Osteoblast (primary cell): ENCODE data around the gene LRRC46. TPM values are rescaled to one million over a fixed set of nuclear protein-coding genes. Genes with fewer than 3 reads are reported as not detected.

Experiments used
- DNase-seq: peaks from one replicate; pipeline ENCODE4 v3.0.0; 2011; ENCODE audit warnings: low spot score, mixed read lengths; ENCODE audit not compliant: insufficient read length; ENCODE audit errors: missing footprints
- H2AFZ ChIP-seq: 2 replicates; pipeline ENCODE4 v1.6.0; 2011; ENCODE audit warnings: mild to moderate bottlenecking, low read length
- H3K27ac ChIP-seq: 2 replicates; pipeline ENCODE4 v1.5.1; 2011; ENCODE audit warnings: mild to moderate bottlenecking, low read depth, low read length, moderate library complexity
- H3K27me3 ChIP-seq: 2 replicates; pipeline ENCODE4 v1.6.0; 2012; ENCODE audit warnings: mild to moderate bottlenecking, control low read depth, inconsistent platforms, low read length, moderate library complexity; ENCODE audit not compliant: insufficient read depth
- H3K36me3 ChIP-seq: 2 replicates; pipeline ENCODE4 v1.5.1; 2011; ENCODE audit warnings: mild to moderate bottlenecking, low read length, control low read depth, moderate library complexity; ENCODE audit not compliant: insufficient read depth
- H3K4me1 ChIP-seq: 2 replicates; pipeline ENCODE4 v1.5.1; 2011; ENCODE audit warnings: mild to moderate bottlenecking, low read length, control low read depth, moderate library complexity; ENCODE audit not compliant: insufficient read depth
- H3K4me2 ChIP-seq: 2 replicates; pipeline ENCODE4 v1.6.0; 2011; ENCODE audit warnings: mild to moderate bottlenecking, low read length; ENCODE audit not compliant: insufficient read depth
- H3K4me3 ChIP-seq: fragments of 200-600 bp; sonication (generic); 3 replicates; pipeline ENCODE4 v1.5.1; 2012; ENCODE audit warnings: mild to moderate bottlenecking, low read length, inconsistent platforms; ENCODE audit not compliant: insufficient read depth
- H3K79me2 ChIP-seq: 2 replicates; pipeline ENCODE4 v1.6.0; 2012; ENCODE audit warnings: mild to moderate bottlenecking, low read length, control low read depth, inconsistent platforms; ENCODE audit not compliant: insufficient read depth
- H3K9me3 ChIP-seq: 2 replicates; pipeline ENCODE4 v1.5.1; 2011; ENCODE audit warnings: low read depth, low read length, control low read depth
- H4K20me1 ChIP-seq: 2 replicates; pipeline ENCODE4 v1.6.0; 2012; ENCODE audit warnings: mild to moderate bottlenecking, low read length, control low read depth; ENCODE audit not compliant: insufficient read depth
- total RNA-seq: library from RNA; depleted of rRNA; stranded (reverse); fragments of >200 nt; gene quantifications from 2 replicates; pipeline ENCODE4 v1.2.3, GENCODE V29; 2012
- TF ChIP-seq, protein P1 (sequence below): IDR thresholded peaks from 2 replicates; pipeline ENCODE4 v1.5.1; 2011; ENCODE audit warnings: mild to moderate bottlenecking, low read depth, low read length, moderate library complexity; ENCODE audit errors: extremely low read depth

The LRRC46 gene
- total RNA-seq, 1 donor, result not detected

DNA sequence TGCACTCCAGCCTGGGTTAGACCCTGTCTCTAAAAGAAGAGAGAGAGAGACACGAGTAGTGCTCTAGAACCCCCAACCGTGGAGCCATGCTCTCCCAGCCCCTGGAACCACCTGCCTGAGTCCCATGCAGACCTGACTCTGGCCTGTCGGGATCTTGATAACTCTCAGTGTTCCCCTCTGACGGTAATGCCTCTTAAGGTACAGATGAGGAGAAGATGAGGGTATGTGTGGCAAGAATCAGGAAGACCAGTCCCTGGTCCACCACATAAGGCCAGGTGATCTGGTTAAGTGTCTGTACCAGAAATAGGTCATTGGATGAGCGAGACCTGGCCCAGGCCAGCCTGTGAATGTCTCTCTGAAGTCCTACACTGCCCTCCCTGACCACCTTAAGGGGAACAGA is 28.3 kb upstream of the LRRC46 start:
- no peaks in the 10 kb centered on the region for H3K4me1 ChIP-seq
- H3K79me2 ChIP-seq, result no peaks in the 10 kb centered on the region
- DNase-seq, result no peak
- H3K4me3 ChIP-seq, result no peak overlapping the region
- no peaks in the 10 kb centered on the region for H3K9me3 ChIP-seq
- H3K4me2 ChIP-seq, result no peak overlapping the region
- H3K36me3 ChIP-seq, result peaks cover 13% of the 10 kb centered on the region
- peaks cover 5% of the 10 kb centered on the region for H4K20me1 ChIP-seq
- H3K27ac ChIP-seq, result no peak overlapping the region
- H3K27me3 ChIP-seq, result peaks cover 28% of the 10 kb centered on the region
- H2AFZ ChIP-seq, result no peak overlapping the region
- TF ChIP-seq, protein P1, sequence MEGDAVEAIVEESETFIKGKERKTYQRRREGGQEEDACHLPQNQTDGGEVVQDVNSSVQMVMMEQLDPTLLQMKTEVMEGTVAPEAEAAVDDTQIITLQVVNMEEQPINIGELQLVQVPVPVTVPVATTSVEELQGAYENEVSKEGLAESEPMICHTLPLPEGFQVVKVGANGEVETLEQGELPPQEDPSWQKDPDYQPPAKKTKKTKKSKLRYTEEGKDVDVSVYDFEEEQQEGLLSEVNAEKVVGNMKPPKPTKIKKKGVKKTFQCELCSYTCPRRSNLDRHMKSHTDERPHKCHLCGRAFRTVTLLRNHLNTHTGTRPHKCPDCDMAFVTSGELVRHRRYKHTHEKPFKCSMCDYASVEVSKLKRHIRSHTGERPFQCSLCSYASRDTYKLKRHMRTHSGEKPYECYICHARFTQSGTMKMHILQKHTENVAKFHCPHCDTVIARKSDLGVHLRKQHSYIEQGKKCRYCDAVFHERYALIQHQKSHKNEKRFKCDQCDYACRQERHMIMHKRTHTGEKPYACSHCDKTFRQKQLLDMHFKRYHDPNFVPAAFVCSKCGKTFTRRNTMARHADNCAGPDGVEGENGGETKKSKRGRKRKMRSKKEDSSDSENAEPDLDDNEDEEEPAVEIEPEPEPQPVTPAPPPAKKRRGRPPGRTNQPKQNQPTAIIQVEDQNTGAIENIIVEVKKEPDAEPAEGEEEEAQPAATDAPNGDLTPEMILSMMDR, result no peak

DNA sequence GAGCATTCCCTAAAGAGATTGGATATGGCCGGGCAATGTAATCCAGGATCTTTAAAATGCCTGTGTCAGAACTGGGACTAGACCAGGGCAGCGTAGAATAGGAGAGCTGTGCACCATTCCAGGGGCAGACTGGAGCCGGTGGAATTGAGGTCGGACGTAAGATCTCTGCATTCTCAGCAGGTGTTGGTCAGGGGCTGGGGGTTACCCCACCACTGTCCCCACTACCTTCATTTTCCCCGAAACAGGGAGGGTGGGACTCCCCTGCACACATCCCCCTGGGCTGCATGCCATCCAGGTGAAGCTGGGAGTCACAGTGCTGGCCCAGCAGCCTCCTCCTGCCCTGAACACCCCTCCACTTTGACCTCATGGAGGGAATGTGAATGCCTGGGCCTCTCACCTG is 27.7 kb upstream of the LRRC46 start:
- H3K79me2 ChIP-seq, result no peaks in the 10 kb centered on the region
- DNase-seq, result no peak
- H2AFZ ChIP-seq, result no peak overlapping the region
- peaks cover 18% of the 10 kb centered on the region for H3K36me3 ChIP-seq
- no peaks in the 10 kb centered on the region for H3K9me3 ChIP-seq
- H3K4me1 ChIP-seq, result no peaks in the 10 kb centered on the region
- H3K4me2 ChIP-seq, result no peak overlapping the region
- TF ChIP-seq, protein P1, result no peak
- H4K20me1 ChIP-seq, result peaks cover 11% of the 10 kb centered on the region
- no peak overlapping the region for H3K4me3 ChIP-seq
- peaks cover 28% of the 10 kb centered on the region for H3K27me3 ChIP-seq
- no peak overlapping the region for H3K27ac ChIP-seq

DNA sequence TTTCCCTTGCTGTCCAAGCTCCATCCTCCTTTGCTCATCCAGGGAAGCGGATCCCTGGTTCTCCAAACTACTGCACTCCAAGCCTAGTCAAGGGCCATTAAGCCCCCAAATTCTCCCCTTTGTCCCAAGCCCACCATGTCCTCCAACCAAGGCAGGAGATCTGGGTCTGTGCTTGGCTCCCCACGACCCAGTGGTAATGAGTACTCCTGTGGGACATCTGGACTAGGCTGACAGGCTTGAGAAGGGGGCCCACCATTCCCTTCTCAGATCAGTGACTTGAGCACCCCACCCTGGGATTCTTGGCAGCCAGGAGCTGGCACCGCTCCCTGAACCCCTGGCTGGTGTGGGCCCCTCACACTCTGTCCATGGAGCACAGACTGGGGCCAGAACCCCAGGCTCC is 27.0 kb upstream of the LRRC46 start:
- no peak for DNase-seq
- TF ChIP-seq, protein P1, result no peak
- Histone ChIP-seq H3K4me1 (no peaks in the 10 kb centered on the region), H3K27me3 (peaks cover 28% of the 10 kb centered on the region), H3K9me3 (no peaks in the 10 kb centered on the region), H4K20me1 (peaks cover 18% of the 10 kb centered on the region), H3K4me2 (no peak overlapping the region), H3K36me3 (peaks cover 25% of the 10 kb centered on the region), H3K27ac (no peak overlapping the region), H2AFZ (no peak overlapping the region), H3K79me2 (no peaks in the 10 kb centered on the region), H3K4me3 (no peak overlapping the region)

DNA sequence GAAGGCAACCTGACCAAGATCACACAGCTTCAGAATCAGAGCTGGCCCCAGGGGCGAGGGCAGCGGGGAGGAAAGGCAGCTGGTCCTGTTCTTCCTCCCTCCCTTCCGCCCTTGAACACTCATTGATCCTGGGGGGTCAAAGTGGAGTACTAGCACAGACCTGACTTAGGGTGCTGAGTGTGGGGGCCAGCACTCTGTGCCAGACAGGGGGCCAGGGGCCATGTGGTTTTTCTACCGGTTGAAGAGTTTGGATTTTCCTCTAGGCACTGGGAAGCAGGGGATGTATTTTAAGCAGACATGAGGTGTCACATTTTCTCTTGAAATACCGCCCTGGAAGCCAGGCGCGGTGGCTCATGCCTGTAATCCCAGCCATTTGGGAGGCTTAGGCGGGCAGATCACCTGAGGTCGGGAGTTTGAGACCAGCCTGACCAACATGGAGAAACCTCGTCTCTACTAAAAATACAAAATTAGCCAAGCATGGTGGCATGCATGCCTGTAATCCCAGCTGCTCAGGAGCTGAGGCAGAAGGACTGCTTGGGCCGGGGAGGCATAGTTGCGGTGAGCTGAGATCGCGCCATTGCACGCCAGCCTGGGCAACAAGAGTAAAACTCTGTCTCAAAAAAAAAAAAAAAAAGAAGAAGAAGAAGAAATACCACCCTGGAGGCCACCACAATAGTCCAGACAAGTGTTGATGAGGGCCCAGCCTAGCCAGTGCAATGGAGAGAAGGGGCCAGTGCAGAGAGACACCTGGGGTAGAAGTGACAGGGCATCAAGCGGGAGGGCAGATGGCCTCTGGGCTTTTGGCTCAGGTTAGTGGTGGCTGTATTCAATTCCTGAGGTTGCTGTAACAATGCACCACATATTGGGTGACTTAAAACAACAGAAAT is 25.2 kb upstream of the LRRC46 start:
- Histone ChIP-seq H3K4me2 (no peak overlapping the region), H3K27ac (no peak overlapping the region), H3K4me3 (no peak overlapping the region), H3K79me2 (no peaks in the 10 kb centered on the region), H3K4me1 (peaks cover 10% of the 10 kb centered on the region), H3K36me3 (peaks cover 29% of the 10 kb centered on the region), H3K9me3 (no peaks in the 10 kb centered on the region), H3K27me3 (peaks cover 20% of the 10 kb centered on the region), H4K20me1 (peaks cover 30% of the 10 kb centered on the region), H2AFZ (no peak overlapping the region)
- no peak for DNase-seq
- TF ChIP-seq, protein P1, result no peak
